Right cardiac atrium (tissue), 5 donors: ENCODE data around the gene TCF19. TPM values are rescaled to one million over a fixed set of nuclear protein-coding genes. Genes with fewer than 3 reads are reported as not detected.
A peak's percentile ranks its signal among the peaks of the same experiment; 100 is the strongest.

Source experiments
- ATAC-seq, 2 donors: fragments of 200-7000 bp; cut with Tn5 transposase; one replicate each; pipeline versions ENCODE4 v1.8.0 to v1.9.1; 2020; ENCODE audit warnings: moderate library complexity in 2 of 2, mild to moderate bottlenecking in 1 of 2
- DNase-seq, 3 donors: peaks; one replicate each; pipeline ENCODE4 v3.0.0-alpha.2; 2020
- H3K27ac ChIP-seq: one replicate; pipeline ENCODE4 v1.5.1; 2013; ENCODE audit warnings: mild to moderate bottlenecking, low read length, control low read depth, moderate library complexity
- H3K27me3 ChIP-seq: one replicate; pipeline ENCODE4 v1.6.1; 2013; ENCODE audit not compliant: control insufficient read depth, insufficient read depth
- H3K4me1 ChIP-seq: one replicate; pipeline ENCODE4 v1.6.1; 2013; ENCODE audit warnings: low read length; ENCODE audit not compliant: control insufficient read depth, insufficient read depth
- H3K4me3 ChIP-seq: one replicate; pipeline ENCODE4 v1.5.1; 2013; ENCODE audit warnings: low read length, control low read depth
- H3K9me3 ChIP-seq: one replicate; pipeline ENCODE4 v1.6.1; 2013; ENCODE audit warnings: low read length; ENCODE audit not compliant: control insufficient read depth
- WGBS: extraction: QIAGEN DNeasy Blood & Tissue Kit; methylation state at CpG from one replicate; pipeline ENCODE4 v1.1.7; 2013; 5-methylcytosine and 5-hydroxymethylcytosine counted together
- intact Hi-C, 4 donors: fragments of 100-400 bp; cut with DNase I; formaldehyde crosslinking; loops; one replicate each; pipeline versions ENCODE4 v1.11.0 to v1.14.0; 2022 to 2023
- polyA plus RNA-seq: library from polyadenylated mRNA; stranded (reverse); fragments of 200-250 nt; gene quantifications from one replicate; pipeline ENCODE4 v1.2.3, GENCODE V29; 2013
- total RNA-seq, 4 donors: library from RNA; stranded (reverse); fragmentation: NEBNext Ultra II Directional; extraction: Animal tissue kit (Norgen Biotek cat#: 25700); gene quantifications; one replicate each; pipeline ENCODE4 v1.2.1, GENCODE V29; 2021
- donor health status: healthy with polysubstance abuse.
- donor health status: DM: no; HTN: yes; CAD: no.
- donor health status: DM: no; HTN: no; CAD: no.
- donor health status: DM: no; HTN: yes; CAD: no; lungs with severe emphysema.
- donor health status: DM: yes; HTN: yes; CAD: no.

Gene TCF19
- total and polyA plus RNA-seq, 5 donors: 2.0 to 5.5 (median 3.4) TPM

DNA sequence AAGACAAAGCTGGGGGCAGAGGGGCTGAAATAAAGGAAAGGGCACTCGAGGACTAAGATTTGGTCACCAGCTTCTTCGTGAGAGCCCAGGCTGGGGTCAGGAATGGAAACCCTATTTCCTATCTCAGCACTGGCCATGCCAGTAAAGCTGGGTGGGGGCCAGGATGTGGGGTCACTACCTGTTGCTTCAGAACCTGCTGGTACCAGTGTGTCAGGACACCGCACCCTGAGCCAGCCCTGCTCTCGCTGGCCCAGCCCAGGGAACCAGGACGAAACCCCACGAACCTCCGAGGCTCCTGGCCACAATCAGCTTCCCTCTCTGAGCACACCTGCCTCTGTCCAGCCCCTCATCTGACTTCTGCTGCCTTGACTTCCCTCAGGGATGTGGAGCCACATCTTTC lies 40.2 kb upstream of the TCF19 start:
- ATAC-seq (no peak), DNase-seq (no peak)
- no peak overlapping the region for H3K27ac ChIP-seq
- H3K4me3 ChIP-seq: no peak overlapping the region
- H3K27me3 ChIP-seq: no peaks in the 10 kb centered on the region
- H3K4me1 ChIP-seq: peaks cover 25% of the 10 kb centered on the region
- H3K9me3 ChIP-seq: no peaks in the 10 kb centered on the region
- intact Hi-C loops: no loop called here
- WGBS: 87% methylated on average over 7 of the region's 7 CpGs

DNA sequence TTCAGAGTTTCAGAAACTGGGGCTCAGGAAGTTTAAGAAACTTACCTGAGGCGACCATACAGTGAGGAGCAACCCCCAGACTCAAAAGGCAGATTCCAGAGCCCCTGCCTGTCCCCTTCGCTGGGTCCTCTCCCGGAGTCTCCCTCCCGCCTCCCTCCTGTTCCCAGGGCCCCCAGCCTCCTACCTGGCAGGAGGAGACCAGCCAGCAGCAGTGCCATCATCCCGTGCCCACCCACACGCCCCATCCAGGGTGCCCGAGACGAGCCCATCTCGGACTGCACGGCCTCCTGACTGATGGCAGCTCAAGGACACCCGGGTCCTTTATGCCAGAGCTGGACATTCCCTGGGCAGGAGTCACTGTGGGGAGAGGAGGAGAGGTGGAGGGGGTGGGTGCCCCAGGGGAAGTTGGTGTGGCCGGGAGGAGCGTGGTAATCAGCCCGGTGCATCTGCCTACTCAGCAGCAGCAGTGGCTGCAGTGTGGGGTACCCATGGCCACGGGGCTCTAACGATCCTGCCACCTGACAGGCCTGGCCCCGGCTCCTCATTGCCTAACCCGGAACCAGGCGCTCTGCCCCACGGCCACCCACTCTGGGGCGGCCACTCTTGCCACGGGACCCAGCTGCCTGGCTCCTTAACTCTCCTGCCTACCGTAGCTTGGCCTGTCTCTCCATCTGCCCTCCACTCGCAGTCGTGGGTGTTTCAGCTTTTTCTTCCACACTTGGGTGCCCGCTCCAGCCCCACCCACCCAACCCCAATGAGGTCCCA lies 38.1 kb upstream of the TCF19 start, which contains the start of gene CDSN:
Gene CDSN, minus strand, starts transcription at position 296 of the 765 bp plus-strand sequence. Its CDS starts 27 bp downstream, at position 269.
- intact Hi-C loops: no loop called here
- 87% methylated on average over 26 of the region's 26 CpGs for WGBS
- ATAC-seq (no peak), DNase-seq (no peak)
- Histone ChIP-seq H3K4me3 (no peak within 1 kb of the TSS), H3K9me3 (no peaks in the 10 kb centered on the region), H3K27ac (no peak within 1 kb of the TSS), H3K4me1 (peaks cover 13% of the 10 kb centered on the region), H3K27me3 (no peaks in the 10 kb centered on the region)

- Histone ChIP-seq H3K4me3 (no peak overlapping the region), H3K27ac (no peak overlapping the region), H3K4me1 (peaks cover 17% of the 10 kb centered on the region), H3K27me3 (no peaks in the 10 kb centered on the region), H3K9me3 (no peaks in the 10 kb centered on the region)
- ATAC-seq (no peak), DNase-seq (no peak)
- intact Hi-C loops: no loop called here
- WGBS: 91% methylated on average over 12 of the region's 12 CpGs
Observed at GRCh38 chr6:31121131-31121790, 37.1 kb upstream of the TCF19 start.

GRCh38 chr6:31122791-31123706 lies 35.3 kb upstream of the TCF19 start:
- Histone ChIP-seq H3K4me1 (peaks cover 17% of the 10 kb centered on the region), H3K9me3 (no peaks in the 10 kb centered on the region), H3K4me3 (no peak overlapping the region), H3K27ac (peak overlapping the region; percentile 66), H3K27me3 (no peaks in the 10 kb centered on the region)
- intact Hi-C loops: no loop called here
- DNase-seq (peak; percentile 85 to 93 (median 89)), ATAC-seq (peak; percentile 65 to 68)
- WGBS: 37% methylated on average over 16 of the region's 16 CpGs

- peak overlapping the region; percentile 75 for H3K27ac ChIP-seq
Observed at GRCh38 chr6:31125162-31125561, 33.2 kb upstream of the TCF19 start.

GRCh38 chr6:31125586-31126363 lies 32.6 kb upstream of the TCF19 start:
- no peaks in the 10 kb centered on the region for H3K9me3 ChIP-seq
- no peaks in the 10 kb centered on the region for H3K27me3 ChIP-seq
- intact Hi-C loops: loop anchor here in 1 of 4 donors (5.0 kb wide), 1 partner anchor 237 kb away; no protein-coding TSS in a partner anchor
- WGBS: 54% methylated on average over 12 of the region's 12 CpGs
- H3K27ac ChIP-seq: peak overlapping the region; percentile 93
- H3K4me1 ChIP-seq: peaks cover 17% of the 10 kb centered on the region
- ATAC-seq: peak; percentile 52 to 57
- no peak overlapping the region for H3K4me3 ChIP-seq
- DNase-seq: peak in 1 of 3 donors; percentile 83

More at GRCh38 chr6:31125162-31125561, 33.2 kb upstream of the TCF19 start:
- WGBS: 43% methylated on average over 8 of the region's 8 CpGs
- intact Hi-C loops: loop anchor here in 1 of 4 donors (5.0 kb wide), 1 partner anchor 237 kb away; no protein-coding TSS in a partner anchor
- no peaks in the 10 kb centered on the region for H3K9me3 ChIP-seq
- H3K27me3 ChIP-seq: no peaks in the 10 kb centered on the region
- DNase-seq: peak in 2 of 3 donors; percentile 48 to 78
- no peak overlapping the region for H3K4me3 ChIP-seq
- peaks cover 17% of the 10 kb centered on the region for H3K4me1 ChIP-seq
- ATAC-seq: peak; percentile 23 to 37

DNA sequence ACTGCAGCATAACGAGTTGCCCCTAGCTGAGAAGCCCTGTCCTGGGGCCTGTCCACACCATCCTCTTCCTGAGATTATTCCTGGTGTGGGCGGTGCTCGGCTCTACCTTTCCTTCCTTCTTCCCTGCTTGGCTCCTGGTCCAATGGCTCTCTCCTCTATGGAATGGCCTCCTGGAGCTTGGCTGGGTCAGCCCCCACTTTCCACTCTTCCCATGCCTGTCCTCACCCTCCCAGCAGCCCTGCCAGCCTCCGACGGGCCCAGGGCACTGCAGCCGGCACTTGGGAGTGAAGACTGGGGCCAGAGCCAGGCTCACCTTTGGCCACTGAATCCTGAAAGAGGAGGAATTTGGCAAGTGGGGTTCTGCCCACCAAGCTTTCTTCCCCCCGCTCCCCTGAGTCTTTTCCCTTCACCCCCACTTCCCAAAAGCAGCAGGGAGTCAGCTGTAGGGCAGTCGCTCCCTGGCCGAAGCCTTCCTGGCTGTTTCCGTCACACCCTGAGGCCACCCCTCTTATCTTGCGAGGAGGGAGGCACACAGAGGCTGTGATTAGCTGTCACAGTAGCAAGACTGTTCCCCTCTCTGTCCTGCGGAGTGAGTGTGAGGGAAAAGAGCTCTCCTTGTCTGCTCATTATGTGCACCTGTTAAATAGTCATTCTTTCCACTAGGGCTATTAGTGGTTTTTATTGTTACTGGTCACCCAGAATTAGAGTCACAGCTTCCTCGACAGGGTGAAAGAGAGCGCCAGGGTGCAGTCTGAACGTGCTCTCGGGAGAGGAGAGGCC lies 31.8 kb upstream of the TCF19 start:
- Histone ChIP-seq H3K4me3 (no peak overlapping the region), H3K9me3 (no peaks in the 10 kb centered on the region), H3K4me1 (peaks cover 17% of the 10 kb centered on the region), H3K27me3 (no peaks in the 10 kb centered on the region), H3K27ac (peak overlapping the region; percentile 93)
- DNase-seq (no peak), ATAC-seq (peak; percentile 48 to 65)
- 50% methylated on average over 16 of the region's 16 CpGs for WGBS
- intact Hi-C loops: loop anchor here in 1 of 4 donors (5.0 kb wide), 1 partner anchor 236 kb away; no protein-coding TSS in a partner anchor

DNA sequence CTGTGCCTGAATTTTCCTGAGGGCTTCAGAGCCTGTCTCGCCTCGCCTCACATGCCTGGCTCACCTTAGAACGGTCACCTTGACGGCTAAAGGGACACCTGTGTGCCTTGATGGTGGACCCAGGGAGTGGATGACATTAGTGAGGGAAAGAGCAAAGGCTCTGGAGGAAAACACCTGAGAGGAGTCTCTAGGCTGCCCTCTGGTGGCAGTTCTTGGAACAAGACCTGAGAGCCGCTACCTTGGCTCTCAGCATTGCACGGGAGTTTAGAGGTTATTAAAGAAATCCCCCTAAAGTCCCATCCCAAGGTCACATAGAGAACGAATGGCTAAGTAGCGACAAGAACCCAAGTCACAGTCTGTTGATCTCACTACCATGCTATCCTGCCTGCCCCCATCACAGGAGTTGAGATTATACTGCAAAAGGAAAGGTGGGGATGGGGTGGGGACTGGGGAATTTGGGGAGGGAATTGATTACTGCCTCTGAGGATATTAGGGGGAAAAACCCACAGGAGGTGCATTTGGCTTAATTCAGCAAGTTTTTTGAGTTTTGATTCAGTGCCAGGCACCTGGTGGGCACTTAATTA lies 30.2 kb upstream of the TCF19 start:
- Histone ChIP-seq H3K9me3 (no peaks in the 10 kb centered on the region), H3K4me3 (no peak overlapping the region), H3K27me3 (no peaks in the 10 kb centered on the region), H3K27ac (no peak overlapping the region), H3K4me1 (peaks cover 14% of the 10 kb centered on the region)
- 13% methylated on average over 8 of the region's 8 CpGs for WGBS
- intact Hi-C loops: loop anchor here in 1 of 4 donors (5.0 kb wide), 1 partner anchor 234 kb away; no protein-coding TSS in a partner anchor
- no peak for ATAC-seq
- DNase-seq: peak in 2 of 3 donors; percentile 47 to 83

DNA sequence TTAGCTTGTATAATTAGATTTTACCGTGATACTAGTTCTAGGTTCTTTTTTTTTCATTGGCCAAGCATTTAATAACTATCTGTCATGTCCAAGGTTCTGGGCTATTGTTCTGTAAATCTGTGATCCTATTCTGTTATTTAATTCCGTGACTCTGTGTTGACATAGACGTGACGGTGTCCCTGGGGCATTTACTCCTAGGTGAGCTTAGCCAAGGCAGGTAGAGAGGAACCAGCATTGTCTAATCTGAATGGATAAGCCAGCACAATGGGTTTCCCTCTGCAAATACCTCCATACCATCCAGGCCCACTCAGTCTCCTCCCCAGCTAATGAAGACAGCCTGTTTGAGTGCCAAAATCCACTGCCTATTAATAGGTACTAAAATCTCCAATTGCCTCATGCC lies 29.3 kb upstream of the TCF19 start:
- no peak for ATAC-seq
- WGBS: 59% methylated on average over 4 of the region's 4 CpGs

More for the DNA sequence above, 29.3 kb upstream of the TCF19 start:
- H3K27ac ChIP-seq: no peak overlapping the region
- DNase-seq: no peak
- no peaks in the 10 kb centered on the region for H3K9me3 ChIP-seq
- H3K27me3 ChIP-seq: no peaks in the 10 kb centered on the region
- intact Hi-C loops: loop anchor here in 1 of 4 donors (5.0 kb wide), 1 partner anchor 233 kb away; no protein-coding TSS in a partner anchor
- no peak overlapping the region for H3K4me3 ChIP-seq
- H3K4me1 ChIP-seq: peaks cover 12% of the 10 kb centered on the region
